HG02763 (cell line): Measurements from ENCODE around the gene CYP21A2.
"Not testable (repeated sequence)": the region's sequence is repeated elsewhere in the genome, so short reads cannot be mapped to it uniquely, and the experiment has no call there.

ENCODE experiments used
- ATAC-seq: cut with Tn5 transposase; IDR thresholded peaks from one replicate; pipeline ENCODE4 v1.9.1; 2021; ENCODE audit warnings: mild to moderate bottlenecking, moderate library complexity; ENCODE audit not compliant: unreplicated experiment

Gene CYP21A2

GRCh38 chr6:32029553-32029952, 8.7 kb upstream of the CYP21A2 start:
- ATAC-seq: not testable (repeated sequence)

GRCh38 chr6:32035283-32036013, 2.8 kb upstream of the CYP21A2 start:
- not testable (repeated sequence) for ATAC-seq

GRCh38 chr6:32037136-32037535, 1.1 kb upstream of the CYP21A2 start:
- not testable (repeated sequence) for ATAC-seq

- not testable (repeated sequence) for ATAC-seq
Measured at GRCh38 chr6:32038878-32039277, 663 bp downstream of the CYP21A2 start.

GRCh38 chr6:32039321-32040274, 1.4 kb downstream of the CYP21A2 start:
- not testable (repeated sequence) for ATAC-seq

- ATAC-seq: not testable (repeated sequence)
Measured at GRCh38 chr6:32040299-32041049, 2.3 kb downstream of the CYP21A2 start.

GRCh38 chr6:32041050-32041321, 2.8 kb downstream of the CYP21A2 start:
- not testable (repeated sequence) for ATAC-seq

GRCh38 chr6:32041385-32041784, 3.2 kb downstream of the CYP21A2 start:
- not testable (repeated sequence) for ATAC-seq

GRCh38 chr6:32042276-32042675, 4.1 kb downstream of the CYP21A2 start:
- not testable (repeated sequence) for ATAC-seq

GRCh38 chr6:32043589-32044380, 5.6 kb downstream of the CYP21A2 start:
- not testable (repeated sequence) for ATAC-seq

GRCh38 chr6:32044916-32045315, 6.7 kb downstream of the CYP21A2 start:
- not testable (repeated sequence) for ATAC-seq

- ATAC-seq: no peak
Measured at GRCh38 chr6:32045811-32046449, 7.7 kb downstream of the CYP21A2 start.

GRCh38 chr6:32046450-32047083, 8.4 kb downstream of the CYP21A2 start:
- no peak for ATAC-seq

- ATAC-seq: no peak
Measured at GRCh38 chr6:32047084-32047478, 8.9 kb downstream of the CYP21A2 start.

- no peak for ATAC-seq
Measured at GRCh38 chr6:32047539-32047854, 9.3 kb downstream of the CYP21A2 start.

GRCh38 chr6:32047855-32048766, 9.9 kb downstream of the CYP21A2 start:
- no peak for ATAC-seq

GRCh38 chr6:32049149-32049548, 10.9 kb downstream of the CYP21A2 start:
- ATAC-seq: not testable (repeated sequence)

- not testable (repeated sequence) for ATAC-seq
Measured at GRCh38 chr6:32049736-32050135, 11.5 kb downstream of the CYP21A2 start.

GRCh38 chr6:32050562-32050961, 12.3 kb downstream of the CYP21A2 start:
- no peak for ATAC-seq
